ENCODE data around the gene PRSS33.

The PRSS33 gene

GRCh38 chr16:2779978-2780898 lies 7.1 kb downstream of the PRSS33 start:
- H3K4me3 ChIP-seq (ENCODE audit: low read depth, low read length), result no peak overlapping the region
- no peak for DNase-seq (ENCODE audit: low read depth)
- no peak for TF ChIP-seq POLR2A (IDR thresholded peaks at IDR 0.05; ENCODE audit: extremely low read depth, insufficient read length)
- no peak for TF ChIP-seq MYC (IDR thresholded peaks at IDR 0.05; ENCODE audit: low read depth, low read length)
- TF ChIP-seq MAX (IDR thresholded peaks at IDR 0.05; ENCODE audit: low read depth, low read length), result no peak
- TF ChIP-seq CTCF (IDR thresholded peaks at IDR 0.05; ENCODE audit: low read depth, low read length), result no peak

- H3K4me3 ChIP-seq (ENCODE audit: low read depth, low read length), result no peak overlapping the region
Observed at GRCh38 chr16:2779151-2779920, 8.0 kb downstream of the PRSS33 start.

GRCh38 chr16:2778630-2778958 lies 8.8 kb downstream of the PRSS33 start:
- DNase-seq (ENCODE audit: low read depth), result no peak
- peak overlapping the region; percentile 91 for H3K4me3 ChIP-seq (ENCODE audit: low read depth, low read length)
- no peak for TF ChIP-seq POLR2A (IDR thresholded peaks at IDR 0.05; ENCODE audit: extremely low read depth, insufficient read length)
- no peak for TF ChIP-seq MAX (IDR thresholded peaks at IDR 0.05; ENCODE audit: low read depth, low read length)
- TF ChIP-seq MYC (IDR thresholded peaks at IDR 0.05; ENCODE audit: low read depth, low read length), result no peak
- no peak for TF ChIP-seq CTCF (IDR thresholded peaks at IDR 0.05; ENCODE audit: low read depth, low read length)

More at GRCh38 chr16:2779151-2779920, 8.0 kb downstream of the PRSS33 start:
- no peak for TF ChIP-seq MAX (IDR thresholded peaks at IDR 0.05; ENCODE audit: low read depth, low read length)
- no peak for TF ChIP-seq POLR2A (IDR thresholded peaks at IDR 0.05; ENCODE audit: extremely low read depth, insufficient read length)
- TF ChIP-seq CTCF (IDR thresholded peaks at IDR 0.05; ENCODE audit: low read depth, low read length), result no peak
- no peak for TF ChIP-seq MYC (IDR thresholded peaks at IDR 0.05; ENCODE audit: low read depth, low read length)
- no peak for DNase-seq (ENCODE audit: low read depth)

GRCh38 chr16:2777903-2778629 lies 9.3 kb downstream of the PRSS33 start:
- TF ChIP-seq POLR2A (IDR thresholded peaks at IDR 0.05; ENCODE audit: extremely low read depth, insufficient read length), result no peak
- peak; percentile 66 for DNase-seq (ENCODE audit: low read depth)
- peak overlapping the region; percentile 91 for H3K4me3 ChIP-seq (ENCODE audit: low read depth, low read length)

GRCh38 chr16:2777231-2777902 lies 10.0 kb downstream of the PRSS33 start, which contains the start of gene ELOB:
TSS of gene ELOB (minus strand) at chr16:2777280. CDS start at chr16:2777239, 41 bp downstream.
- no peak for TF ChIP-seq CTCF (IDR thresholded peaks at IDR 0.05; ENCODE audit: low read depth, low read length)
- TF ChIP-seq POLR2A (IDR thresholded peaks at IDR 0.05; ENCODE audit: extremely low read depth, insufficient read length), result peak; percentile 78
- peak; percentile 6; the same call in 1 of the 2 replicates for TF ChIP-seq MYC (IDR thresholded peaks at IDR 0.05; ENCODE audit: low read depth, low read length)
- 0 out of 2 replicates have a peak, but pooled peaks have one; percentile 16 for TF ChIP-seq MAX (IDR thresholded peaks at IDR 0.05; ENCODE audit: low read depth, low read length)
- H3K4me3 ChIP-seq (ENCODE audit: low read depth, low read length), result peak within 1 kb of the TSS; percentile 91
- DNase-seq (ENCODE audit: low read depth), result peak; percentile 88

Measured in NB4 (cell line).